Fibroblast of lung (primary cell): ENCODE data around the gene TBX15. TPM values are rescaled to one million over a fixed set of nuclear protein-coding genes. Genes with fewer than 3 reads are reported as not detected.

Experiments
- DNase-seq, 2 donors: peaks; one replicate each; pipeline versions ENCODE4 v3.0.0 to v3.0.0-alpha.2; 2010; ENCODE audit warnings: low read depth in 2 of 2
- H2AFZ ChIP-seq: 2 replicates; pipeline ENCODE4 v1.5.1; 2012; ENCODE audit warnings: low read length, control low read depth, inconsistent platforms
- H3K27ac ChIP-seq: 2 replicates; pipeline ENCODE4 v1.5.1; 2011; ENCODE audit warnings: low read length, control low read depth; ENCODE audit not compliant: insufficient read depth
- H3K27me3 ChIP-seq: 2 replicates; pipeline ENCODE4 v1.5.1; 2011; ENCODE audit warnings: mild to moderate bottlenecking, low read length; ENCODE audit not compliant: control insufficient read depth, insufficient read depth
- H3K36me3 ChIP-seq: 2 replicates; pipeline ENCODE4 v1.5.1; 2011; ENCODE audit warnings: low read length; ENCODE audit not compliant: control insufficient read depth, insufficient read depth
- H3K4me1 ChIP-seq: 2 replicates; pipeline ENCODE4 v1.5.1; 2011; ENCODE audit warnings: low read length; ENCODE audit not compliant: control insufficient read depth, insufficient read depth; ENCODE audit errors: extremely low read depth
- H3K4me2 ChIP-seq: 2 replicates; pipeline ENCODE4 v1.5.1; 2011; ENCODE audit warnings: low read length, control low read depth; ENCODE audit not compliant: insufficient read depth; ENCODE audit errors: extremely low read depth
- H3K4me3 ChIP-seq, 4 experiments: fragments of 200-600 bp in 1 of 4; sonication (generic) in 1 of 4; replicated peaks in 1 of 4; 2 replicates each; pipeline ENCODE4 v1.5.1; 2011 to 2016; ENCODE audit warnings: low read length in 4 of 4, low read depth in 3 of 4, mild to moderate bottlenecking in 3 of 4, control low read depth in 2 of 4, inconsistent platforms in 1 of 4, mixed read lengths in 1 of 4; ENCODE audit not compliant: insufficient read depth in 1 of 4; ENCODE audit errors: control extremely low read depth in 1 of 4
- H3K79me2 ChIP-seq: 2 replicates; pipeline ENCODE4 v1.5.1; 2012; ENCODE audit warnings: mild to moderate bottlenecking, low read length, inconsistent platforms; ENCODE audit not compliant: control insufficient read depth, insufficient read depth
- H3K9ac ChIP-seq: 2 replicates; pipeline ENCODE4 v1.5.1; 2011; ENCODE audit warnings: mild to moderate bottlenecking, low read length, control low read depth; ENCODE audit not compliant: insufficient read depth
- H3K9me3 ChIP-seq: 2 replicates; pipeline ENCODE4 v1.5.1; 2012; ENCODE audit warnings: low read depth, low read length; ENCODE audit not compliant: control insufficient read depth, insufficient read depth
- H4K20me1 ChIP-seq: 2 replicates; pipeline ENCODE4 v1.5.1; 2011; ENCODE audit warnings: low read length; ENCODE audit not compliant: control insufficient read depth, insufficient read depth; ENCODE audit errors: extremely low read depth
- CTCF ChIP-seq, 2 donors: IDR thresholded peaks in 1 of 2; conservative IDR thresholded peaks in 1 of 2; 1 replicate in 1 of 2; 2 replicates in 1 of 2; pipeline ENCODE4 v1.5.1; 2011 to 2012; ENCODE audit warnings: low read length in 2 of 2, control low read depth in 1 of 2, inconsistent platforms in 1 of 2, low read depth in 1 of 2, mild to moderate bottlenecking in 1 of 2
- EZH2 ChIP-seq: IDR thresholded peaks from 2 replicates; pipeline ENCODE4 v1.5.1; 2012; ENCODE audit warnings: low read length, control low read depth, mild to moderate bottlenecking; ENCODE audit errors: missing control alignments
- polyA plus RNA-seq, 2 donors: library from polyadenylated mRNA; depleted of rRNA in 1 of 2; stranded (reverse) in 1 of 2; unstranded in 1 of 2; fragments of >200 nt; gene quantifications; 2 replicates each; pipeline ENCODE4 v1.2.1, GENCODE V29; 2011 to 2012; ENCODE audit warnings: missing spikeins in 1 of 2
- total RNA-seq: library from RNA; depleted of rRNA; stranded (reverse); fragments of >200 nt; gene quantifications from 2 replicates; pipeline ENCODE4 v1.2.1, GENCODE V29; 2014

Gene TBX15
- total and polyA plus RNA-seq, 2 donors (not counting 1 experiment from before 2014, with no cell fraction given), result 0.50 to 0.99 TPM

DNA sequence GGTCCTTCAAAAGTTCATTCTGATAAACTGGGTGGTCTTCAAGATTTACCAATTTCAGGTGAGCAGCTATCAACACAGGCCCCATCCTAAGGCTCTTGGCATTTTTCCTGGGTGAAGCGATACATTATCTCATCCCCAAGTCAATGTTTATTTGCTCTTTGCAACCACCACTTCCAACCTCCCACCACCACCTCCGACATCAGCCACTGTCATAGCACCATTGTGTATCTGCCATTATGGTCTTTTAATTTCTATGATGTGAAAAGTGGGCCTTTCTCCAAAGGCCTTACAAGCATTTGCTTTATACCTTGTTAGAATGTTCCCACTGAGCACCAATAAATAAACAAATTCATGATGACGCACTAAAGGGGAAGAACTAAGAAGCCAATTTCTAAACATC lies 47.2 kb downstream of the TBX15 start:
- Histone ChIP-seq H3K4me2 (no peak overlapping the region), H3K79me2 (no peaks in the 10 kb centered on the region), H2AFZ (no peak overlapping the region), H4K20me1 (no peaks in the 10 kb centered on the region), H3K4me3 (no peak overlapping the region), H3K9me3 (no peaks in the 10 kb centered on the region), H3K4me1 (no peaks in the 10 kb centered on the region), H3K9ac (no peak overlapping the region), H3K27ac (no peak overlapping the region), H3K36me3 (no peaks in the 10 kb centered on the region), H3K27me3 (no peaks in the 10 kb centered on the region)
- TF ChIP-seq EZH2, result no peak
- no peak for TF ChIP-seq CTCF (conservative IDR thresholded peaks at IDR 0.05 in 1 of 2, IDR thresholded peaks at IDR 0.05 in 1 of 2; ENCODE audit: low read depth in 1 of 2, low read length in 2 of 2)
- no peak for DNase-seq

DNA sequence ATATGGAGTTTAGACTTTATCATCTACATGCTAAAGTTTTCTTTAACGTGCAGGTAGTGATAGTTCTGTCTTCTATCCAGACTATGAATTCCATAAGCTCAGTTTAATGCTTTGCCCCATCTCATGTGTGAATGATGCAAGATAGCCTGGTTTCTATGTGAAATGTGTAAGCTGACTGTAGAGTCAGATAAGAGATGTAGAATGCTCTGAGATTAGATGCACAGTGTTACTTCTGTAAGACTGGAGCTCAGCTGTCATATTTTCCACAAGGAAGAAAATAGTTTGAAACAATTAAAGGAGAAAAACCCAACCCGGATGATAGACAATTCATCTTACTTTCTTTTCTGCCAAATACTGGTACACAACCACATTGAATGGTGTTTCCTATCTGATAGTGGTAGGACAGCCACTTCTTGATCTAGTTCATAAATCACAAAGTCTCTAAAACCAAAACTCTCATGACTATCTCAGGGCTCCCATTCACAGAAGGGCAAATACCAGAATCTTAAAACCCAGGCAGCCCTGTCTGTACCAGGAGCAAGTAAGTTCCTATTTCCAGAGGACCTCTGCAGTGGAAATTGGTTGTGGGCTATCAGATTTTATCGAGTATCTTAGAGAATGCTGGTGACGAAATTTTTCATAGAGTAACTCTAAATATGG lies 50.6 kb downstream of the TBX15 start:
- no peak overlapping the region for H2AFZ ChIP-seq
- no peak overlapping the region for H3K27ac ChIP-seq
- no peak overlapping the region for H3K9ac ChIP-seq
- no peaks in the 10 kb centered on the region for H3K9me3 ChIP-seq
- H3K36me3 ChIP-seq, result no peaks in the 10 kb centered on the region
- H3K27me3 ChIP-seq, result no peaks in the 10 kb centered on the region
- TF ChIP-seq EZH2 (no peak), CTCF (conservative IDR thresholded peaks at IDR 0.05 in 1 of 2, IDR thresholded peaks at IDR 0.05 in 1 of 2; ENCODE audit: low read depth in 1 of 2, low read length in 2 of 2) (no peak)
- no peak overlapping the region for H3K4me2 ChIP-seq
- no peak for DNase-seq
- H3K79me2 ChIP-seq, result no peaks in the 10 kb centered on the region
- no peak overlapping the region for H3K4me3 ChIP-seq
- H3K4me1 ChIP-seq, result no peaks in the 10 kb centered on the region
- peaks cover 2% of the 10 kb centered on the region for H4K20me1 ChIP-seq

DNA sequence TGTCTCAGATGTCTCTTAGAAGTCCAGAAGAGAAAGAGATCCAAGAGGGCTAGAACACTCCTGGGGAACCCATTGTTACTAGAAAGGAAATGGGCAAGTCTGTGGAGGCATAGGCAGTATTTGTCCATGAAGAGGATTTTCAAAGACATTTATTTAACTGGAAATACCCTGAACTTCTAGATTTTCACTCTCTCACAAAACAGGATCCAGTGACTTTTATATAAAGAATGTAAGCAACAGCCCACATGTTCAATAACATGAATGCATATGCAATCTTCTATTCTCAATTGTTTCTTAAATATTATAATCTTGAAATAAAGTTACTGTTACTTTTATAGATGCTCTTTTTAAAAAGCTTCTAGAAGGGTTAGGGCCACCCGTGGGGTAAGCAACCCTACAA lies 53.4 kb downstream of the TBX15 start:
- no peak for DNase-seq
- no peaks in the 10 kb centered on the region for H3K79me2 ChIP-seq

More for the DNA sequence above, 53.4 kb downstream of the TBX15 start:
- Histone ChIP-seq H4K20me1 (peaks cover 2% of the 10 kb centered on the region), H3K9ac (no peak overlapping the region), H2AFZ (no peak overlapping the region), H3K4me3 (no peak overlapping the region), H3K27ac (no peak overlapping the region), H3K4me1 (no peaks in the 10 kb centered on the region), H3K36me3 (no peaks in the 10 kb centered on the region), H3K9me3 (no peaks in the 10 kb centered on the region), H3K4me2 (no peak overlapping the region), H3K27me3 (no peaks in the 10 kb centered on the region)
- no peak for TF ChIP-seq CTCF (conservative IDR thresholded peaks at IDR 0.05 in 1 of 2, IDR thresholded peaks at IDR 0.05 in 1 of 2; ENCODE audit: low read depth in 1 of 2, low read length in 2 of 2)
- no peak for TF ChIP-seq EZH2
